H1 (cell line): Measurements from ENCODE around the gene TRIM71. TPM values are rescaled to one million over a fixed set of nuclear protein-coding genes. Genes with fewer than 3 reads are reported as not detected.

Experiments
- CTCF ChIA-PET: fragments of 300-600 bp; sonication (Branson Sonifier 250); formaldehyde crosslinking; loops from one replicate; lab custom pipeline; 2021; ENCODE audit not compliant: partially characterized antibody; lab: Charles Lee
- POLR2A ChIA-PET: fragments of 300-600 bp; sonication (Branson Sonifier 250); formaldehyde crosslinking; loops from one replicate; lab custom pipeline; 2021; ENCODE audit warnings: inconsistent platforms; ENCODE audit not compliant: partially characterized antibody; lab: Charles Lee
- DNase-seq, 2 experiments: peaks; one replicate each; pipeline versions ENCODE4 v3.0.0 to v3.0.0-alpha.2; 2010 to 2022; ENCODE audit warnings: low spot score in 2 of 2, low read depth in 1 of 2, mixed read lengths in 1 of 2
- FAIRE-seq: peaks from 2 replicates; lab custom pipeline; 2011; peaks lifted over from hg19 to GRCh38; lab: Jason Lieb, UNC
- H2AFZ ChIP-seq: 2 replicates; pipeline ENCODE4 v1.8.1; 2012; ENCODE audit warnings: low read length, inconsistent platforms
- H2AK5ac ChIP-seq: 2 replicates; pipeline ENCODE4 v1.6.1; 2013; ENCODE audit warnings: low read depth, low read length
- H2BK120ac ChIP-seq: replicated peaks from 2 replicates; pipeline ENCODE3; 2013; ENCODE audit warnings: low read depth, low read length, inconsistent platforms
- H2BK12ac ChIP-seq: 2 replicates; pipeline ENCODE4 v1.6.1; 2013; ENCODE audit warnings: low read depth, low read length
- H2BK15ac ChIP-seq: 2 replicates; pipeline ENCODE4 v1.6.1; 2013; ENCODE audit warnings: low read length
- H2BK20ac ChIP-seq: 2 replicates; pipeline ENCODE4 v1.6.1; 2013; ENCODE audit warnings: low read length
- H2BK5ac ChIP-seq: 2 replicates; pipeline ENCODE4 v1.6.1; 2013; ENCODE audit warnings: low read depth, low read length
- H3K14ac ChIP-seq: 2 replicates; pipeline ENCODE4 v1.6.1; 2013; ENCODE audit warnings: inconsistent platforms; ENCODE audit not compliant: insufficient read length
- H3K18ac ChIP-seq: 2 replicates; pipeline ENCODE4 v1.6.1; 2013; ENCODE audit warnings: low read length; ENCODE audit errors: extremely low read depth
- H3K23ac ChIP-seq: 2 replicates; pipeline ENCODE4 v1.6.1; 2013; ENCODE audit warnings: inconsistent platforms; ENCODE audit not compliant: insufficient read length
- H3K23me2 ChIP-seq: 2 replicates; pipeline ENCODE4 v1.6.1; 2013; ENCODE audit warnings: low read depth, low read length
- H3K27ac ChIP-seq: 2 replicates; pipeline ENCODE4 v1.6.1; 2011; ENCODE audit warnings: low read depth, low read length, inconsistent platforms
- H3K27me3 ChIP-seq, 4 experiments: replicated peaks in 1 of 4; 1 replicate in 1 of 4; 2 replicates in 3 of 4; pipeline versions ENCODE4 v1.6.1 to v1.8.1; 2011 to 2013; ENCODE audit warnings: low read length in 3 of 4, mild to moderate bottlenecking in 3 of 4, inconsistent platforms in 2 of 4, mixed read lengths in 2 of 4, moderate library complexity in 1 of 4; ENCODE audit not compliant: control insufficient read depth in 3 of 4, insufficient read depth in 3 of 4; ENCODE audit errors: extremely low read depth in 1 of 4
- H3K36me3 ChIP-seq, 4 experiments: 2 replicates each; pipeline versions ENCODE4 v1.6.1 to v1.8.1; 2011 to 2013; ENCODE audit warnings: mild to moderate bottlenecking in 4 of 4, low read length in 3 of 4, moderate library complexity in 2 of 4, control low read depth in 1 of 4, inconsistent platforms in 1 of 4; ENCODE audit not compliant: insufficient read depth in 4 of 4, control insufficient read depth in 2 of 4
- H3K4ac ChIP-seq: replicated peaks from 2 replicates; pipeline ENCODE3; 2013; ENCODE audit warnings: low read length, low read depth, mixed read lengths, inconsistent platforms; ENCODE audit not compliant: insufficient read length
- H3K4me1 ChIP-seq, 4 experiments: replicated peaks in 1 of 4; 1 replicate in 1 of 4; 2 replicates in 3 of 4; pipeline versions ENCODE4 v1.6.1 to v1.8.1; 2011 to 2013; ENCODE audit warnings: low read length in 3 of 4, inconsistent platforms in 2 of 4, mixed read lengths in 1 of 4; ENCODE audit not compliant: insufficient read depth in 4 of 4, control insufficient read depth in 3 of 4
- H3K4me2 ChIP-seq, 2 experiments: 2 replicates each; pipeline versions ENCODE4 v1.6.1 to v1.8.1; 2011 to 2013; ENCODE audit warnings: low read depth in 2 of 2, low read length in 2 of 2, control low read depth in 1 of 2, inconsistent platforms in 1 of 2, mild to moderate bottlenecking in 1 of 2; ENCODE audit not compliant: insufficient read depth in 1 of 2
- H3K4me3 ChIP-seq, 4 experiments: fragments of 200-600, 300-600 bp in 1 of 4; sonication (generic), shearing (Covaris generic), sonication (Bioruptor Twin) in 1 of 4; 2 replicates each; pipeline versions ENCODE4 v1.5.1 to v1.8.1; 2011 to 2016; ENCODE audit warnings: low read length in 4 of 4, low read depth in 3 of 4, control low read depth in 2 of 4, inconsistent platforms in 2 of 4, mild to moderate bottlenecking in 2 of 4, mixed read lengths in 1 of 4, moderate library complexity in 1 of 4; ENCODE audit not compliant: insufficient read depth in 2 of 4; ENCODE audit errors: extremely low read depth in 1 of 4
- H3K56ac ChIP-seq: replicated peaks from 2 replicates; pipeline ENCODE3; 2013; ENCODE audit warnings: low read depth, mild to moderate bottlenecking, mixed read lengths, low read length, inconsistent platforms; ENCODE audit not compliant: insufficient read length
- H3K79me1 ChIP-seq: 2 replicates; pipeline ENCODE4 v1.6.1; 2013; ENCODE audit warnings: low read depth, low read length, control low read depth
- H3K79me2 ChIP-seq, 2 experiments: 2 replicates each; pipeline versions ENCODE4 v1.6.1 to v1.8.1; 2012 to 2013; ENCODE audit warnings: low read length in 2 of 2, mild to moderate bottlenecking in 2 of 2, inconsistent platforms in 1 of 2; ENCODE audit not compliant: insufficient read depth in 2 of 2, control insufficient read depth in 1 of 2
- H3K9ac ChIP-seq, 4 experiments: replicated peaks in 1 of 4; 1 replicate in 1 of 4; 2 replicates in 3 of 4; pipeline versions ENCODE4 v1.6.1 to v1.8.1; 2011 to 2013; ENCODE audit warnings: low read depth in 3 of 4, low read length in 3 of 4, control low read depth in 2 of 4, mild to moderate bottlenecking in 2 of 4, moderate library complexity in 2 of 4, inconsistent platforms in 1 of 4; ENCODE audit errors: extremely low read depth in 1 of 4
- H3K9me3 ChIP-seq, 2 experiments: 2 replicates each; pipeline versions ENCODE4 v1.6.1 to v1.8.1; 2012 to 2013; ENCODE audit warnings: mild to moderate bottlenecking in 2 of 2, moderate library complexity in 2 of 2, control low read depth in 1 of 2, inconsistent platforms in 1 of 2, low read depth in 1 of 2, low read length in 1 of 2, mixed read lengths in 1 of 2; ENCODE audit not compliant: insufficient read depth in 2 of 2
- H4K20me1 ChIP-seq, 2 experiments: replicated peaks in 1 of 2; 2 replicates each; pipeline versions ENCODE3 to v1.8.1; 2011 to 2013; ENCODE audit warnings: inconsistent platforms in 2 of 2, low read length in 2 of 2, mild to moderate bottlenecking in 1 of 2; ENCODE audit not compliant: insufficient read depth in 2 of 2, control insufficient read depth in 1 of 2
- H4K5ac ChIP-seq: 2 replicates; pipeline ENCODE4 v1.6.1; 2013; ENCODE audit warnings: low read length, low read depth, mixed read lengths, inconsistent platforms; ENCODE audit not compliant: insufficient read length
- H4K8ac ChIP-seq: 2 replicates; pipeline ENCODE4 v1.8.0; 2013; ENCODE audit warnings: mild to moderate bottlenecking, moderate library complexity, low read length, inconsistent platforms; ENCODE audit not compliant: insufficient read depth; ENCODE audit errors: extremely low read depth
- H4K91ac ChIP-seq: replicated peaks from 2 replicates; pipeline ENCODE3; 2013; ENCODE audit warnings: low read length, mixed read lengths, inconsistent platforms; ENCODE audit not compliant: insufficient read length
- KDM1A ChIP-seq: fragments of 200-600, 300-600 bp; sonication (generic); IDR thresholded peaks from 2 replicates; pipeline ENCODE4 v1.7.1; 2016; ENCODE audit warnings: mild to moderate bottlenecking, low read length, borderline replicate concordance
- POLR2AphosphoS5 ChIP-seq: IDR thresholded peaks from 2 replicates; pipeline ENCODE4 v1.6.1; 2011; ENCODE audit warnings: low read depth, low read length
- SP1 ChIP-seq: IDR thresholded peaks from 2 replicates; pipeline ENCODE4 v1.6.1; 2011; ENCODE audit warnings: low read depth, low read length
- TCF12 ChIP-seq: IDR thresholded peaks from 2 replicates; pipeline ENCODE4 v1.6.1; 2011; ENCODE audit warnings: low read depth, mild to moderate bottlenecking, low read length
- WGBS, 2 experiments: shearing (Covaris generic) in 1 of 2; methylation state at CpG; one replicate each; pipeline versions ENCODE4 v1.1.6 to v1.1.7; 2013 to 2015; ENCODE audit warnings: low lambda C conversion rate in 2 of 2, mixed read lengths in 2 of 2, inconsistent platforms in 1 of 2, low coverage in 1 of 2, missing lambda C conversion rate in 1 of 2; ENCODE audit not compliant: insufficient replicate concordance in 2 of 2, insufficient coverage in 1 of 2, insufficient read length in 1 of 2; ENCODE audit errors: extremely low coverage in 1 of 2, missing lambda C conversion rate in 1 of 2; 5-methylcytosine and 5-hydroxymethylcytosine counted together
- polyA plus RNA-seq, 7 experiments: library from polyadenylated mRNA; depleted of rRNA in 3 of 7; stranded (reverse) in 5 of 7; unstranded in 2 of 7; fragments of >200 nt in 5 of 7; fragments of 200-250 nt in 2 of 7; gene quantifications; 1 replicate in 5 of 7; 2 replicates in 1 of 7; 4 replicates in 1 of 7; pipeline versions ENCODE4 v1.2.1 to v1.2.3, GENCODE V29; 2011 to 2013; ENCODE audit warnings: missing spikeins in 2 of 7, mixed read lengths in 2 of 7
- total RNA-seq: library from RNA; stranded (reverse); fragmentation: NEBNext Ultra II Directional; extraction: Animal tissue kit (Norgen Biotek cat#: 25700); gene quantifications from 2 replicates; pipeline ENCODE4 v1.2.1, GENCODE V29; 2021
- TF ChIP-seq, protein P1 (sequence below): IDR thresholded peaks from 2 replicates; pipeline ENCODE4 v1.6.1; 2011; ENCODE audit warnings: low read length, improper control_type of control experiment

Gene TRIM71
- total and polyA plus RNA-seq, 2 of the 8 experiments (the other 6 are each of a cell fraction or from before 2014, with no cell fraction given): 53.7 to 293 TPM

DNA sequence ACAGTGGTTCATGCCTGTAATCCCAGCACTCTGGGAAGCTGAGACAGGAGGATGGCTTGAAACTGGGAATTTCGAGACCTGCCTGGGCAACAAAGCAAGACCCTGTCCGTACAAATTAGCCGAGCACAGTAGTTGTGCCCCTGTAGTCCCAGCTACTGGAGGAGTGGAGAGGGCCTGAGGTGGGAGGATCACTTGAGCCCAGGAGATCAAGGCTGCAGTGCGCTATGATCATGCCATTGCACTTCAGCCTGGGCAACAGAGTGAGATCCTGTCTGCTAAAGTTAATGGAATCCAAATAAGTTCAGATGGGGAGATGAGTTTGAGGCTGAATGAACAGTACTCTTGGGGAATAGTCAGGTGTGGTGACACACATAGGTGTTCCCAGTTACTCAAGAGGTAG is 14.4 kb downstream of the TRIM71 start:
- Histone ChIP-seq H3K23me2 (peaks cover 5% of the 10 kb centered on the region), H4K20me1 (peaks cover 31 to 37% of the 10 kb centered on the region in 2 experiments), H3K9ac (no peak overlapping the region), H3K4me1 (peaks cover 8 to 38% (median 27%) of the 10 kb centered on the region in 4 experiments), H3K18ac (no peak overlapping the region), H3K27ac (no peak overlapping the region), H3K23ac (no peak overlapping the region), H3K79me2 (peaks cover 83 to 100% of the 10 kb centered on the region in 2 experiments), H3K9me3 (no peaks in the 10 kb centered on the region), H2AFZ (no peak overlapping the region), H2AK5ac (no peak overlapping the region), H4K91ac (no peak overlapping the region), H3K4ac (no peak overlapping the region), H2BK120ac (no peak overlapping the region), H3K4me2 (peak overlapping the region; percentile 69 to 93), H2BK5ac (no peak overlapping the region), H2BK12ac (no peak overlapping the region), H3K4me3 (peak overlapping the region in 1 of 4 experiments; percentile 57; a peak in 3 of 8 replicates), H3K27me3 (no peaks in the 10 kb centered on the region), H3K14ac (no peak overlapping the region), H2BK20ac (no peak overlapping the region), H3K36me3 (peaks cover 0 to 24% (median 0%) of the 10 kb centered on the region in 4 experiments; a peak in 3 of 8 replicates), H4K8ac (no peak overlapping the region), H3K79me1 (no peaks in the 10 kb centered on the region), H3K56ac (no peak overlapping the region), H2BK15ac (no peak overlapping the region), H4K5ac (no peak overlapping the region)
- no peak for FAIRE-seq
- 87% methylated on average over 4 of the region's 4 CpGs; no CpG with 5 or more reads in 1 of the 2 experiments for WGBS, 2 experiments
- CTCF ChIA-PET: interaction anchor here (1.2 to 1.6 kb wide), 3 partner anchors 13 to 74 kb away, joined by 3 to 7 read pairs (median 3); no protein-coding TSS in a partner anchor
- POLR2A ChIA-PET: interaction anchor here (1.2 to 17.0 kb wide), 6 partner anchors 8 to 51 kb away, joined by 5 to 303 read pairs (median 46); partner anchors contain the start of gene TRIM71
- TF ChIP-seq TCF12 (no peak), SP1 (no peak), KDM1A (peak; percentile 39; the same call in 1 of the 2 replicates), POLR2AphosphoS5 (peak; percentile 52; the same call in 1 of the 2 replicates)
- TF ChIP-seq, protein P1, sequence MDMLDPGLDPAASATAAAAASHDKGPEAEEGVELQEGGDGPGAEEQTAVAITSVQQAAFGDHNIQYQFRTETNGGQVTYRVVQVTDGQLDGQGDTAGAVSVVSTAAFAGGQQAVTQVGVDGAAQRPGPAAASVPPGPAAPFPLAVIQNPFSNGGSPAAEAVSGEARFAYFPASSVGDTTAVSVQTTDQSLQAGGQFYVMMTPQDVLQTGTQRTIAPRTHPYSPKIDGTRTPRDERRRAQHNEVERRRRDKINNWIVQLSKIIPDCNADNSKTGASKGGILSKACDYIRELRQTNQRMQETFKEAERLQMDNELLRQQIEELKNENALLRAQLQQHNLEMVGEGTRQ: no peak
- DNase-seq: no peak
